ENCODE measurements around the gene PRC1. TPM values are rescaled to one million over a fixed set of nuclear protein-coding genes. Genes with fewer than 3 reads are reported as not detected.

PRC1 gene
- total and polyA plus RNA-seq, 4 donors: 5.0 to 31.1 (median 7.9) TPM

DNA sequence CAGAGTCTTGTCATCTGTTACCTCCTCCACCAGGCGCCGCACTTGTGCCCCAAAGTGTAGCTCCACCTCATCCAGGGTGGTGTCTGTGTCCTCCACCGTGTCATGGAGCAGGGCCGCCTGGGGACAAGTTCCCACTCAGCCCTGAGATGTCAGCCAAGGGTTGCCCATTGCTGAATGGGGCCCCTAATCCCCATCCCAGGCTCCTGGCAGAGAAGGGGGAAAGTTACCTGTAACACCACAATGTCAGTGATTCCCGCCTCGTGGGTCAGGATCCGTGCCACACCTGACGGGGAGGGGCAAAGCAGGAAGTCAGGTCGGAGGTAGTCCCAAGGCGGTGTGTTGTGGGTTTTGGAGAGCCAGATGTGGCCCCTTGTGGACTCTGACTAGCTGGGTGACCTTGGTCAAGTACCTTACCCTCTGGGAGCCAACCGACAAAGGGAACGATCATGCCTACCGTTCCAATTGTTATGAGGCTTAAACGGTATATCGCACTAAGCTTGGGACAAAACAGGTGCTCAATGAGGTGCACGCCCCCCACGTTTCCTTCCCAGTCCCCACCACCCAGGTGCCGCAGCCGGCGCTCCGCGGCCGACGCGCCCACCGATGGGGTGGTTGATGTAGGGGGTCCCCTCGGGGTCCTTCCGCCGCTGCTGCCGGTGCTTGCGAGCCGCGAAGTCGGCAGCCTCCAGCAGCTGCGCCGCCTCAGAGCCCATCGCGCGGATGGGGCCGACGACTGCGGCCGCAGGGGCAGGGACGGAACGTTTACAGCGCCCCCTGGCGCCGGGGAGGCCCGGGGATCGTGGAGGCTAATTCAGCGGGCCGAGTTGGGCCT is 62.3 kb downstream of the PRC1 start, which contains the start of gene HDDC3:
Gene HDDC3, minus strand, starts transcription at position 722 of the 832 bp plus-strand sequence. Its CDS starts 9 bp downstream, at position 713.
- peak; percentile 68 for ATAC-seq (ENCODE audit: insufficient read depth, low FRiP score)
- peaks cover 0 to 30% (median 14%) of the 10 kb centered on the region in 5 donors for H3K4me1 ChIP-seq (ENCODE audit: control insufficient read depth in 5 of 5, insufficient read depth in 5 of 5, low read length in 5 of 5)
- WGBS, 2 donors: 1% methylated on average over 52 of the region's 52 CpGs

GRCh38 chr15:90931575-90931827 is 62.8 kb downstream of the PRC1 start:
- TF ChIP-seq, protein P1, sequence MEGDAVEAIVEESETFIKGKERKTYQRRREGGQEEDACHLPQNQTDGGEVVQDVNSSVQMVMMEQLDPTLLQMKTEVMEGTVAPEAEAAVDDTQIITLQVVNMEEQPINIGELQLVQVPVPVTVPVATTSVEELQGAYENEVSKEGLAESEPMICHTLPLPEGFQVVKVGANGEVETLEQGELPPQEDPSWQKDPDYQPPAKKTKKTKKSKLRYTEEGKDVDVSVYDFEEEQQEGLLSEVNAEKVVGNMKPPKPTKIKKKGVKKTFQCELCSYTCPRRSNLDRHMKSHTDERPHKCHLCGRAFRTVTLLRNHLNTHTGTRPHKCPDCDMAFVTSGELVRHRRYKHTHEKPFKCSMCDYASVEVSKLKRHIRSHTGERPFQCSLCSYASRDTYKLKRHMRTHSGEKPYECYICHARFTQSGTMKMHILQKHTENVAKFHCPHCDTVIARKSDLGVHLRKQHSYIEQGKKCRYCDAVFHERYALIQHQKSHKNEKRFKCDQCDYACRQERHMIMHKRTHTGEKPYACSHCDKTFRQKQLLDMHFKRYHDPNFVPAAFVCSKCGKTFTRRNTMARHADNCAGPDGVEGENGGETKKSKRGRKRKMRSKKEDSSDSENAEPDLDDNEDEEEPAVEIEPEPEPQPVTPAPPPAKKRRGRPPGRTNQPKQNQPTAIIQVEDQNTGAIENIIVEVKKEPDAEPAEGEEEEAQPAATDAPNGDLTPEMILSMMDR (IDR thresholded peaks at IDR 0.05; ENCODE audit: control extremely low read depth, extremely low read depth): no peak
- Histone ChIP-seq H3K27ac (ENCODE audit: low read depth in 1 of 2, low read length in 1 of 2) (peak overlapping the region; percentile 73 to 99), H3K36me3 (ENCODE audit: control insufficient read depth in 4 of 4, insufficient read depth in 4 of 4, low read length in 4 of 4) (peaks cover 0 to under 1% (median under 1%) of the 10 kb centered on the region in 4 donors), H3K9ac (ENCODE audit: insufficient read depth in 1 of 2, low read length in 2 of 2) (peak overlapping the region in 1 of 2 donors; percentile 91), H3K4me1 (ENCODE audit: control insufficient read depth in 5 of 5, insufficient read depth in 5 of 5, low read length in 5 of 5) (peaks cover 0 to 27% (median 14%) of the 10 kb centered on the region in 5 donors), H3K9me3 (ENCODE audit: control insufficient read depth in 4 of 4, insufficient read depth in 3 of 4, low read length in 3 of 4) (peaks cover 0 to 2% (median 0%) of the 10 kb centered on the region in 4 donors), H3K27me3 (ENCODE audit: control insufficient read depth in 3 of 3, insufficient read depth in 3 of 3, low read length in 2 of 3) (no peaks in the 10 kb centered on the region), H3K4me3 (no peak overlapping the region)
- 18 to 23% methylated on average over 6 of the region's 6 CpGs for WGBS, 2 donors
- ATAC-seq (ENCODE audit: insufficient read depth, low FRiP score) (no peak), DNase-seq (no peak)

More for the DNA sequence above, 62.3 kb downstream of the PRC1 start, which contains the start of gene HDDC3:
- TF ChIP-seq, protein P1 (IDR thresholded peaks at IDR 0.05; ENCODE audit: control extremely low read depth, extremely low read depth): peak; percentile 82
- H3K4me3 ChIP-seq: peak within 1 kb of the TSS; percentile 63
- peak; percentile 82 to 88 (median 88) for DNase-seq
- H3K36me3 ChIP-seq (ENCODE audit: control insufficient read depth in 4 of 4, insufficient read depth in 4 of 4, low read length in 4 of 4): peaks cover 0 to 6% (median 3%) of the 10 kb centered on the region in 4 donors
- peak within 1 kb of the TSS; percentile 73 to 91 for H3K9ac ChIP-seq (ENCODE audit: insufficient read depth in 1 of 2, low read length in 2 of 2)
- peaks cover 0 to 2% (median 0%) of the 10 kb centered on the region in 4 donors for H3K9me3 ChIP-seq (ENCODE audit: control insufficient read depth in 4 of 4, insufficient read depth in 3 of 4, low read length in 3 of 4)
- H3K27ac ChIP-seq (ENCODE audit: low read depth in 1 of 2, low read length in 1 of 2): peak within 1 kb of the TSS; percentile 73 to 99
- no peaks in the 10 kb centered on the region for H3K27me3 ChIP-seq (ENCODE audit: control insufficient read depth in 3 of 3, insufficient read depth in 3 of 3, low read length in 2 of 3)

DNA sequence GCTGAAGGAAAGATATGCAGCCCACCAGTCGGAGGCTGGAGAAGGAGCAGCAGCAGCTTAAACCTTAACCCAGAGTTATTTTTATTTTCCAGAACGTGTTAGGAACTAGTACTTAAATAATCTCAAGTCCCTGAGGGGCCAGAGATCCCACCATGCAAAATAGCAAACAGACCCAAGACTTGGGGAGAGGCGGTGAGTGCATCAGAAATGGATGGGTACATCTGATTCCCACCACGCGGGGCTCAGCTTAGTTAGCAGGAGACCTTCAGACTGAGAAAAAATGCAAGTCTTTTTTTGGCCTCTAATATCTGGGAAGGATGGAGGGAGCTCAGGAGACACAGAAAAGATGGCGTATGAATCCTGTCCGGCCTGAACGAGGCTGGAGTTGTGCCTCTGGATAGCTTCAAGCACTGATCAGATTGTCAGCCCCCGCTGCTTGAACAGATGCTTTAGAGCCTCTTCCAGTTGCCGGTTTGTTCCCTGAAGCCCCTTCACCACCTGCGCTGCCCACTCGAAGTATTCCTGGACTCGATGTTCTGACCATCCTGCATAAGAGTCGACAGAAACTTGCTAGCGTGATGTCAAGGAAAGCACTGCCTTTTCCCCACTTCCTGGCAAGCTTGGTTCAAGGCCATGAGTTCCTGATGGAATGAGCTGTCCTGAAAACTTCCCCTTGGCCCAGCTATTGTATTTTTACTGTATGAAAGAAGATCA is 63.3 kb downstream of the PRC1 start:
- peak overlapping the region in 1 of 2 donors; percentile 9 for H3K9ac ChIP-seq (ENCODE audit: insufficient read depth in 1 of 2, low read length in 2 of 2)
- ATAC-seq (ENCODE audit: insufficient read depth, low FRiP score) (no peak), DNase-seq (peak in 1 of 3 donors; percentile 31)
- H3K9me3 ChIP-seq (ENCODE audit: control insufficient read depth in 4 of 4, insufficient read depth in 3 of 4, low read length in 3 of 4): peaks cover 0 to 2% (median 0%) of the 10 kb centered on the region in 4 donors
- no peak overlapping the region for H3K4me3 ChIP-seq
- no peaks in the 10 kb centered on the region for H3K27me3 ChIP-seq (ENCODE audit: control insufficient read depth in 3 of 3, insufficient read depth in 3 of 3, low read length in 2 of 3)
- WGBS, 2 donors: 65 to 69% methylated on average over 15 of the region's 15 CpGs
- no peaks in the 10 kb centered on the region for H3K36me3 ChIP-seq (ENCODE audit: control insufficient read depth in 4 of 4, insufficient read depth in 4 of 4, low read length in 4 of 4)
- peaks cover 0 to 23% (median 9%) of the 10 kb centered on the region in 5 donors for H3K4me1 ChIP-seq (ENCODE audit: control insufficient read depth in 5 of 5, insufficient read depth in 5 of 5, low read length in 5 of 5)
- peak overlapping the region; percentile 99 for H3K27ac ChIP-seq (ENCODE audit: low read depth in 1 of 2, low read length in 1 of 2)
- TF ChIP-seq, protein P1 (IDR thresholded peaks at IDR 0.05; ENCODE audit: control extremely low read depth, extremely low read depth): no peak
